Measurements from ENCODE around the gene FCN3. TPM values are rescaled to one million over a fixed set of nuclear protein-coding genes. Genes with fewer than 3 reads are reported as not detected.

FCN3 gene
- total and polyA plus RNA-seq, 2 experiments from 2014 or later: not detected

- Histone ChIP-seq H2AFZ (peak overlapping the region; percentile 64), H3K4me3 (peak overlapping the region; percentile 47), H3K27me3 (no peaks in the 10 kb centered on the region), H3K27ac (peak overlapping the region; percentile 90), H3K36me3 (replicated peaks; ENCODE audit: insufficient read depth, low read depth) (no peaks in the 10 kb centered on the region), H3K4me2 (peak overlapping the region; percentile 98), H3K9me3 (ENCODE audit: low read depth) (no peaks in the 10 kb centered on the region), H4K20me1 (ENCODE audit: insufficient read depth, poor library complexity, severe bottlenecking) (no peaks in the 10 kb centered on the region), H3K9me2 (replicated peaks; ENCODE audit: insufficient read depth) (no peaks in the 10 kb centered on the region), H3K79me2 (no peaks in the 10 kb centered on the region), H3K4me1 (ENCODE audit: insufficient read depth) (peaks cover 7% of the 10 kb centered on the region)
- no peak for TF ChIP-seq CTCF (IDR thresholded peaks at IDR 0.05; ENCODE audit: poor library complexity)
- TF ChIP-seq EZH2 (IDR thresholded peaks at IDR 0.05; ENCODE audit: borderline replicate concordance): no peak
- no peak for TF ChIP-seq EZH2phosphoT487 (IDR thresholded peaks at IDR 0.05; ENCODE audit: low read depth, severe bottlenecking, unreplicated experiment)
- DNase-seq (ENCODE audit: low spot score): peak; percentile 93
- WGBS (ENCODE audit: low lambda C conversion rate, missing lambda C conversion rate): 13% methylated on average over 23 of the region's 40 CpGs
Measured at GRCh38 chr1:27365372-27366112, 9.1 kb downstream of the FCN3 start.

- Histone ChIP-seq H3K9me2 (replicated peaks; ENCODE audit: insufficient read depth) (no peaks in the 10 kb centered on the region), H3K27me3 (no peaks in the 10 kb centered on the region), H3K9me3 (ENCODE audit: low read depth) (no peaks in the 10 kb centered on the region), H3K4me1 (ENCODE audit: insufficient read depth) (peaks cover 7% of the 10 kb centered on the region), H2AFZ (peak overlapping the region; percentile 27), H3K36me3 (replicated peaks; ENCODE audit: insufficient read depth, low read depth) (no peaks in the 10 kb centered on the region), H4K20me1 (ENCODE audit: insufficient read depth, poor library complexity, severe bottlenecking) (no peaks in the 10 kb centered on the region), H3K4me3 (no peak overlapping the region), H3K27ac (peak overlapping the region; percentile 90), H3K79me2 (no peaks in the 10 kb centered on the region), H3K4me2 (peak overlapping the region; percentile 98)
- WGBS (ENCODE audit: low lambda C conversion rate, missing lambda C conversion rate): 83% methylated on average over 11 of the region's 11 CpGs
- no peak for DNase-seq (ENCODE audit: low spot score)
- TF ChIP-seq CTCF (IDR thresholded peaks at IDR 0.05; ENCODE audit: poor library complexity): no peak
- TF ChIP-seq EZH2 (IDR thresholded peaks at IDR 0.05; ENCODE audit: borderline replicate concordance): no peak
- TF ChIP-seq EZH2phosphoT487 (IDR thresholded peaks at IDR 0.05; ENCODE audit: low read depth, severe bottlenecking, unreplicated experiment): no peak
Measured at GRCh38 chr1:27364696-27365371, 9.8 kb downstream of the FCN3 start.

- H3K27me3 ChIP-seq: no peaks in the 10 kb centered on the region
- H3K4me3 ChIP-seq: no peak overlapping the region
- TF ChIP-seq EZH2phosphoT487 (IDR thresholded peaks at IDR 0.05; ENCODE audit: low read depth, severe bottlenecking, unreplicated experiment) (no peak), CTCF (IDR thresholded peaks at IDR 0.05; ENCODE audit: poor library complexity) (no peak), EZH2 (IDR thresholded peaks at IDR 0.05; ENCODE audit: borderline replicate concordance) (no peak)
- no peak overlapping the region for H2AFZ ChIP-seq
- no peak overlapping the region for H3K4me2 ChIP-seq
- H3K27ac ChIP-seq: no peak overlapping the region
- DNase-seq (ENCODE audit: low spot score): no peak
- no peaks in the 10 kb centered on the region for H3K79me2 ChIP-seq
- no peaks in the 10 kb centered on the region for H4K20me1 ChIP-seq (ENCODE audit: insufficient read depth, poor library complexity, severe bottlenecking)
- no peaks in the 10 kb centered on the region for H3K9me3 ChIP-seq (ENCODE audit: low read depth)
- H3K4me1 ChIP-seq (ENCODE audit: insufficient read depth): peaks cover 7% of the 10 kb centered on the region
- H3K9me2 ChIP-seq (replicated peaks; ENCODE audit: insufficient read depth): no peaks in the 10 kb centered on the region
- WGBS (ENCODE audit: low lambda C conversion rate, missing lambda C conversion rate): 85% methylated on average over 22 of the region's 26 CpGs
- H3K36me3 ChIP-seq (replicated peaks; ENCODE audit: insufficient read depth, low read depth): no peaks in the 10 kb centered on the region
Measured at GRCh38 chr1:27363766-27364695, 10.6 kb downstream of the FCN3 start.

All from hepatocyte (in vitro differentiated cells).